Small intestine (tissue), 7 donors: ENCODE measurements around the gene KLHL35. TPM values are rescaled to one million over a fixed set of nuclear protein-coding genes. Genes with fewer than 3 reads are reported as not detected.

Experiments
- DNase-seq, 2 donors: peaks; one replicate each; pipeline versions ENCODE4 v3.0.0 to v3.0.0-alpha.2; 2013
- FAIRE-seq: peaks from 2 replicates; lab custom pipeline; 2012; peaks lifted over from hg19 to GRCh38; lab: Jason Lieb, UNC
- H3K27ac ChIP-seq, 3 donors: one replicate each; pipeline ENCODE4 v1.5.1; 2013; ENCODE audit warnings: low read length in 2 of 3, mild to moderate bottlenecking in 2 of 3, control low read depth in 1 of 3, inconsistent platforms in 1 of 3, low read depth in 1 of 3, moderate library complexity in 1 of 3
- H3K27me3 ChIP-seq, 3 donors: one replicate each; pipeline ENCODE4 v1.6.1; 2013; ENCODE audit warnings: low read length in 3 of 3, inconsistent platforms in 1 of 3; ENCODE audit not compliant: control insufficient read depth in 3 of 3, insufficient read depth in 3 of 3
- H3K36me3 ChIP-seq, 3 donors: one replicate each; pipeline ENCODE4 v1.6.1; 2013; ENCODE audit warnings: low read length in 3 of 3, inconsistent platforms in 1 of 3, low read depth in 1 of 3, mild to moderate bottlenecking in 1 of 3, moderate library complexity in 1 of 3; ENCODE audit not compliant: control insufficient read depth in 3 of 3, insufficient read depth in 2 of 3
- H3K4me1 ChIP-seq, 3 donors: one replicate each; pipeline ENCODE4 v1.6.1; 2013; ENCODE audit warnings: low read length in 2 of 3, inconsistent platforms in 1 of 3, low read depth in 1 of 3, mild to moderate bottlenecking in 1 of 3, moderate library complexity in 1 of 3; ENCODE audit not compliant: control insufficient read depth in 3 of 3, insufficient read depth in 2 of 3
- H3K4me3 ChIP-seq, 3 donors: one replicate each; pipeline ENCODE4 v1.5.1; 2013; ENCODE audit warnings: low read length in 3 of 3, control low read depth in 1 of 3, inconsistent platforms in 1 of 3, low read depth in 1 of 3, mild to moderate bottlenecking in 1 of 3, moderate library complexity in 1 of 3
- H3K9me3 ChIP-seq, 2 donors: one replicate each; pipeline ENCODE4 v1.6.1; 2013; ENCODE audit warnings: low read depth in 1 of 2, low read length in 1 of 2; ENCODE audit not compliant: control insufficient read depth in 2 of 2, insufficient read depth in 1 of 2
- WGBS, 3 donors: extraction: QIAGEN DNeasy Blood & Tissue Kit; methylation state at CpG; one replicate each; pipeline ENCODE4 v1.1.7; 2013; 5-methylcytosine and 5-hydroxymethylcytosine counted together
- polyA plus RNA-seq, 4 donors: library from polyadenylated mRNA; stranded (reverse) in 3 of 4; unstranded in 1 of 4; fragments of 200-250 nt in 3 of 4; fragments of 120-200 nt in 1 of 4; gene quantifications; one replicate each; pipeline versions ENCODE4 v1.2.1 to v1.2.3, GENCODE V29; 2013
- donor health status: healthy with polysubstance abuse.
- donor health status: control.
- donor health status: control.
- donor health status: Bipolar disorder and iron deficiency.
- donor health status: healthy.

The KLHL35 gene
- polyA plus RNA-seq, 4 donors: 0.81 to 0.97 TPM; not detected in 2

DNA sequence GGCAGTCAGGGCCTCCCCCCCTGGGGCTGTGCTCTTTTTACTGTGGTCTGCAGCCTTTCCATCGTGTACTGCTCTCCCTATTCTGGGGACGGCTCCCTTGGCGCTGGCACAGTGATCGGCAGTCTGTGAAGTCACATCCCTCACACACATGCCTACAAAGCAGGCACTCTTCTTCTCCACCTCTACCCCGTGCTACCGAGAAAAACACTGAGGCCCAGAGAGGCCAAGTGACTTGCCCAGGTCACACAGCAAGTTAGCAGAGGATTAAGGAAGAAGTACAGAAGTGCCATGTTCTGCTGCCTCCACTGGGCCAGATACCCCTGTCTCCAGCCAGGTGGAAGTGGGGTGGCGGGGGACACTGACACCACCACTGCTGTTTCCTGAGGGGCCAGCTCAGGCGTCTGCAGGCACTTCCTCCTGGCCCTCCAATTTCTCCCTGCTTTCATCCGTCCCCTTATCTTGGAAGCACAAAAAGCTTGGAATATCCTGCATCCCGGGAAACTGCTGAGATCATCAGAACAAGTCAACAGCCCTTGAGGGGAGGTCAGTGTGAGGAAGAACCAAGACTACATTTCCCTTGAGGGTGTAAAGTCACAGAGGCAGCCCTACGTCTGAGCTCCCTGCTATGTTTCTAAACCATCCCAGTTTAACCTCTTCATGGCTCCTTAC is 30.2 kb upstream of the KLHL35 start:
- H3K27me3 ChIP-seq: no peaks in the 10 kb centered on the region
- no peaks in the 10 kb centered on the region for H3K9me3 ChIP-seq
- no peaks in the 10 kb centered on the region for H3K4me1 ChIP-seq
- 66 to 78% (median 74%) methylated on average over 11 of the region's 11 CpGs for WGBS, 3 donors
- FAIRE-seq (no peak), DNase-seq (no peak)
- H3K4me3 ChIP-seq: no peak overlapping the region
- peaks cover 0 to 87% (median 0%) of the 10 kb centered on the region in 3 donors for H3K36me3 ChIP-seq
- H3K27ac ChIP-seq: no peak overlapping the region

DNA sequence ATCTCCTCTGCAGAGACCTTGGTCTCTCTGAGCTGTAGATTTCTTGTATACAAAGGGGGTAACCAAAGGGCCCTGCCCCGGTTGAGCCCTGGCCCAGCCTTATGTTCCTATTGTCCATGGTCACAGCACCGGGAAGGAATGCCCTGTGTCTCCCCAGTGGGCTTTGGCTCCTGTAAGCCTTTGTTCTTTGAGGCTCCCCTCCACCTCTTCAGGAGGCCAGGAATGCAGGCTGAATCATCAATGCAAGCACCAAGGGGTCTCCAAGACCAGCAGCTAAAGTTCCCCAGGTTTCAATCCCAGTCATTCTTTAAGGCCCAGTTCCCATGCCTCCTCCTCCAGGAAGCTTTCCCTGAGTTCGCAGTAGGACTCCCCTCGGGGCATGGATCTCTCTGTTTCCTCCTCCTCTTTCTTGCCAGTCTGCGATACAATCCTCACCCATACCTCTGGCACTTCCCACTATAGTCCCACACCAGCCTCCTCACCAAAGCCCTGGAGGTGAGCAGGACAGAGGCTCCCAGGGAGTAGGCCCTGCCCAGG is 29.2 kb upstream of the KLHL35 start:
- no peak for FAIRE-seq
- DNase-seq: no peak
- no peak overlapping the region for H3K4me3 ChIP-seq
- no peaks in the 10 kb centered on the region for H3K4me1 ChIP-seq
- no peak overlapping the region for H3K27ac ChIP-seq
- H3K27me3 ChIP-seq: no peaks in the 10 kb centered on the region
- H3K36me3 ChIP-seq: peaks cover 0 to 87% (median 0%) of the 10 kb centered on the region in 3 donors
- 84 to 93% (median 85%) methylated on average over 5 of the region's 5 CpGs for WGBS, 3 donors
- no peaks in the 10 kb centered on the region for H3K9me3 ChIP-seq

- no peak overlapping the region for H3K27ac ChIP-seq
- FAIRE-seq (no peak), DNase-seq (no peak)
- H3K4me3 ChIP-seq: no peak overlapping the region
- H3K9me3 ChIP-seq: no peaks in the 10 kb centered on the region
- no peaks in the 10 kb centered on the region for H3K4me1 ChIP-seq
- peaks cover 0 to 86% (median 0%) of the 10 kb centered on the region in 3 donors for H3K36me3 ChIP-seq
- no peaks in the 10 kb centered on the region for H3K27me3 ChIP-seq
- WGBS, 3 donors: 63 to 80% (median 71%) methylated on average over 6 of the region's 6 CpGs
Observed at GRCh38 chr11:75461151-75461550, 28.1 kb upstream of the KLHL35 start.

GRCh38 chr11:75456596-75457183 is 23.7 kb upstream of the KLHL35 start:
- no peak overlapping the region for H3K27ac ChIP-seq
- H3K4me1 ChIP-seq: no peaks in the 10 kb centered on the region
- 86 to 90% (median 88%) methylated on average over 14 of the region's 14 CpGs for WGBS, 3 donors
- no peaks in the 10 kb centered on the region for H3K9me3 ChIP-seq
- H3K27me3 ChIP-seq: no peaks in the 10 kb centered on the region
- no peak for DNase-seq
- H3K36me3 ChIP-seq: peaks cover 0 to 77% (median 0%) of the 10 kb centered on the region in 3 donors
- no peak overlapping the region for H3K4me3 ChIP-seq
- FAIRE-seq: no peak

- no peak for FAIRE-seq
- no peak overlapping the region for H3K27ac ChIP-seq
- H3K9me3 ChIP-seq: no peaks in the 10 kb centered on the region
- H3K4me1 ChIP-seq: no peaks in the 10 kb centered on the region
- DNase-seq: no peak
- no peak overlapping the region for H3K4me3 ChIP-seq
- no peaks in the 10 kb centered on the region for H3K27me3 ChIP-seq
- peaks cover 0 to 76% (median 0%) of the 10 kb centered on the region in 3 donors for H3K36me3 ChIP-seq
- 56 to 75% (median 71%) methylated on average over 5 of the region's 5 CpGs for WGBS, 3 donors
Observed at GRCh38 chr11:75454987-75455386, 22.0 kb upstream of the KLHL35 start.

DNA sequence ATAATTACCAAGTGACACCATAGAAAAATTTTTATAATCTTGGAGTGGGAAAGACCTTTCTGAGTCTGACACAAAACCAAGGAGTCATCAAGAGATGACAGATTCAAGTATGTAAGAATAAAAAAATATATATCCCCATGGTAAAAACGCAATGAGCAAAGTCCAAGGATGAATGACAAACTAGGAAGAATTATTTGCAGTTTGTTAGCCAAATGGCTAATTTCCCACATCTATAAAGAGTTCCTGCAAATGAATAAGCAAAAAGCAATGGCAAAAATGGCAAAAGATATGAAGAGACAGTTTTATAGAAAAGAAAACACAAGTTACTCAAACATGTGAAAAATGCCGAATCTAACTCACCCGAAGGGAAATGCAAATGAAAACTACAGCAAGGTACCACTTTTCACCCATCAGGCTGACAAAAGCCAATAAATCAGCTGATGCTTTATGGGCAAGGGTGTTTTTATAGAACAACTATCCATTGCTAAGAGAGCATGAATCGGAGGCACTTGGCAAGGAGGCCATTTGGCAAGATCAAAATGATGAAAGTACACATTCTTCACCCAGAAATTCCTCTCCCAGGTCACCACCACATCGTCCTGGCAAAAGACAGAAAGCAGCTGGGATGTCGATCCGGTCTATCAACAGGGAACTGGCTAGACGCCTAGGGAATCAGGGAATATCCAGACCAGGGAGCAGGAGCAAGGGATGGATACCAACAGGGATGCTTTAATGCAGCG is 21.1 kb upstream of the KLHL35 start:
- Histone ChIP-seq H3K36me3 (peaks cover 0 to 79% (median 0%) of the 10 kb centered on the region in 3 donors), H3K4me1 (no peaks in the 10 kb centered on the region), H3K4me3 (no peak overlapping the region), H3K27me3 (no peaks in the 10 kb centered on the region), H3K27ac (no peak overlapping the region), H3K9me3 (no peaks in the 10 kb centered on the region)
- FAIRE-seq: no peak
- WGBS, 3 donors: 68 to 80% (median 75%) methylated on average over 9 of the region's 9 CpGs
- no peak for DNase-seq

DNA sequence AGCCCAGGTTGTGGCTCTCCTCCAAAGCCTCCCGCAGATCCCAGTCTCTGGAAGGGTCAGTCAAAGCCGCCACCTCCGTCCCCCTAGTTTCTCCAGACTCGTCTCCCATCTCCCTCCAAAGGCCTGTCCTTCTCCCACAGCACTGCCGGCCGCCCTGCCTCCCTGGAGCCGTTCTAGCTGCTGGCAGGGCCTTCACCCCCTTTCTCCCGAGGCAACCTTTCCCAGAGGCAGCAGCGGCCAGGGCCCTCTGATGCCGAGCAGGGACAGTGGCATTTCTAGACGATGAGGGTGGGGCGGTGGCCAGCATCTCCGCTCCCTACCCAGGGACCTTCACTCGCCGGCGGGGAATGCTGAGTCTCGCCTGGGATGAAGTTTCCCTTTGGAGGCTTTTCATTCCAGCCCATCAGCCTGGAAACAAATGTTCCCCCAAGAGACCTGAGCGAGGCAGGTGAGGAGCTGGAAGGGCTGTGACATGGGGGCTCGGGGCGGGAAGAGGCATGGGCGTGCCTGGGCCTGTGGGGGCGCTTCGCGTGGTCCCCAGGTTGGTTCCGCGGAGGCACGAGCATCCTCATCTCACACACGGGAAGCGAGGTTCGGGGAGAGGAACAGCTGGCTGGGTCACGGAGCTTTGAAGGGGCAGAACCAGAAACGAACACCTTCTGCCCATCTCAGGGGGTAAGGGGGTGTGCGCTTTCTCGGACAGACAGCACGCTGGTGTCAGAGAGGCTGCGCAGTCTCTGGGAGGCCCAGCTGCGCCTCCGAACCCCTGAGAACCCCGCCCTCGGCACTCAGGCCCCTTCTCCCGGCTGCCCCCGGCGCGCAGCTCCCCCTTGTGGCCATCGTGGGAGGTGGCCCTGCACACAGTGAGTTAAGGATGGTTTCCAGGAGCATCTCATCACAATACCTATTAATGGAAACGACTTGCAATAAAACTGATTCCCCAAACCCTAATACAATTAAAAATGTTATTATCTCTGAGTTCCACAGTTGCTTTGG is 18.1 kb upstream of the KLHL35 start:
- no peak for FAIRE-seq
- WGBS, 3 donors: 75 to 86% (median 79%) methylated on average over 43 to 46 of the region's 46 CpGs
- Histone ChIP-seq H3K9me3 (no peaks in the 10 kb centered on the region), H3K4me3 (no peak overlapping the region), H3K27ac (no peak overlapping the region), H3K27me3 (no peaks in the 10 kb centered on the region), H3K36me3 (peaks cover 0 to 76% (median 0%) of the 10 kb centered on the region in 3 donors), H3K4me1 (no peaks in the 10 kb centered on the region)
- DNase-seq: peak in 1 of 2 donors; percentile 24
